Suprapubic skin (tissue), 4 donors: ENCODE results near the gene SFSWAP. TPM values are rescaled to one million over a fixed set of nuclear protein-coding genes. Genes with fewer than 3 reads are reported as not detected.

Experiments used
- DNase-seq, 2 donors: peaks; one replicate each; pipeline ENCODE4 v3.0.0-alpha.2; 2019; ENCODE audit warnings: low spot score in 2 of 2
- H3K27ac ChIP-seq: fragments of 200-600 bp; sonication (generic); one replicate; pipeline ENCODE4 v1.5.1; 2019
- H3K27me3 ChIP-seq: fragments of 200-600 bp; sonication (generic); one replicate; pipeline ENCODE4 v1.5.1; 2019
- H3K36me3 ChIP-seq: fragments of 200-600 bp; sonication (generic); one replicate; pipeline ENCODE4 v1.5.1; 2019
- H3K4me1 ChIP-seq: fragments of 200-600 bp; sonication (generic); one replicate; pipeline ENCODE4 v1.5.1; 2019
- H3K4me3 ChIP-seq: fragments of 200-600 bp; sonication (generic); one replicate; pipeline ENCODE4 v1.5.1; 2019; ENCODE audit warnings: mild to moderate bottlenecking
- H3K9me3 ChIP-seq: fragments of 200-600 bp; sonication (generic); one replicate; pipeline ENCODE4 v1.5.1; 2019
- EP300 ChIP-seq: sonication (generic); formaldehyde crosslinking; IDR thresholded peaks from one replicate; pipeline ENCODE4 v1.6.1; 2017; ENCODE audit warnings: antibody characterized with exemption
- POLR2A ChIP-seq, 2 donors: fragments of 450-650 bp; IDR thresholded peaks; one replicate each; pipeline ENCODE4 v1.6.1; 2017; ENCODE audit warnings: antibody characterized with exemption in 2 of 2, mild to moderate bottlenecking in 2 of 2, moderate library complexity in 2 of 2
- POLR2AphosphoS5 ChIP-seq, 3 donors: sonication (generic); formaldehyde crosslinking; IDR thresholded peaks; one replicate each; pipeline ENCODE4 v1.6.1; 2017; ENCODE audit warnings: antibody characterized with exemption in 3 of 3
- WGBS: methylation state at CpG from one replicate; pipeline ENCODE4 v1.1.5; 2018; 5-methylcytosine and 5-hydroxymethylcytosine counted together
- total RNA-seq, 4 donors: library from RNA; depleted of rRNA; stranded (reverse); fragments of >200 nt; gene quantifications; one replicate each; pipeline ENCODE4 v1.1.0, GENCODE V29; 2016
- TF ChIP-seq, protein P1 (sequence below), 2 donors: fragments of 200-600 bp in 1 of 2; fragments of 450-650 bp in 1 of 2; sonication (generic) in 1 of 2; IDR thresholded peaks; one replicate each; pipeline ENCODE4 v1.5.1; 2016 to 2019; ENCODE audit warnings: antibody characterized with exemption in 2 of 2, mild to moderate bottlenecking in 1 of 2, moderate library complexity in 1 of 2

SFSWAP gene
- total RNA-seq, 4 donors from 2014 or later: 41.3 to 107 (median 49.9) TPM

GRCh38 chr12:131729254-131729955 is 18.5 kb downstream of the SFSWAP start:
- no peaks in the 10 kb centered on the region for H3K9me3 ChIP-seq
- H3K27me3 ChIP-seq: no peaks in the 10 kb centered on the region
- H3K36me3 ChIP-seq: peaks cover 96% of the 10 kb centered on the region
- DNase-seq: no peak
- no peak overlapping the region for H3K27ac ChIP-seq
- H3K4me1 ChIP-seq: no peaks in the 10 kb centered on the region
- H3K4me3 ChIP-seq: no peak overlapping the region
- WGBS: 76% methylated on average over 9 of the region's 9 CpGs
- TF ChIP-seq POLR2A (IDR thresholded peaks at IDR 0.05) (no peak), POLR2AphosphoS5 (IDR thresholded peaks at IDR 0.05) (no peak), EP300 (no peak)
- TF ChIP-seq, protein P1, sequence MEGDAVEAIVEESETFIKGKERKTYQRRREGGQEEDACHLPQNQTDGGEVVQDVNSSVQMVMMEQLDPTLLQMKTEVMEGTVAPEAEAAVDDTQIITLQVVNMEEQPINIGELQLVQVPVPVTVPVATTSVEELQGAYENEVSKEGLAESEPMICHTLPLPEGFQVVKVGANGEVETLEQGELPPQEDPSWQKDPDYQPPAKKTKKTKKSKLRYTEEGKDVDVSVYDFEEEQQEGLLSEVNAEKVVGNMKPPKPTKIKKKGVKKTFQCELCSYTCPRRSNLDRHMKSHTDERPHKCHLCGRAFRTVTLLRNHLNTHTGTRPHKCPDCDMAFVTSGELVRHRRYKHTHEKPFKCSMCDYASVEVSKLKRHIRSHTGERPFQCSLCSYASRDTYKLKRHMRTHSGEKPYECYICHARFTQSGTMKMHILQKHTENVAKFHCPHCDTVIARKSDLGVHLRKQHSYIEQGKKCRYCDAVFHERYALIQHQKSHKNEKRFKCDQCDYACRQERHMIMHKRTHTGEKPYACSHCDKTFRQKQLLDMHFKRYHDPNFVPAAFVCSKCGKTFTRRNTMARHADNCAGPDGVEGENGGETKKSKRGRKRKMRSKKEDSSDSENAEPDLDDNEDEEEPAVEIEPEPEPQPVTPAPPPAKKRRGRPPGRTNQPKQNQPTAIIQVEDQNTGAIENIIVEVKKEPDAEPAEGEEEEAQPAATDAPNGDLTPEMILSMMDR (IDR thresholded peaks at IDR 0.05): no peak

DNA sequence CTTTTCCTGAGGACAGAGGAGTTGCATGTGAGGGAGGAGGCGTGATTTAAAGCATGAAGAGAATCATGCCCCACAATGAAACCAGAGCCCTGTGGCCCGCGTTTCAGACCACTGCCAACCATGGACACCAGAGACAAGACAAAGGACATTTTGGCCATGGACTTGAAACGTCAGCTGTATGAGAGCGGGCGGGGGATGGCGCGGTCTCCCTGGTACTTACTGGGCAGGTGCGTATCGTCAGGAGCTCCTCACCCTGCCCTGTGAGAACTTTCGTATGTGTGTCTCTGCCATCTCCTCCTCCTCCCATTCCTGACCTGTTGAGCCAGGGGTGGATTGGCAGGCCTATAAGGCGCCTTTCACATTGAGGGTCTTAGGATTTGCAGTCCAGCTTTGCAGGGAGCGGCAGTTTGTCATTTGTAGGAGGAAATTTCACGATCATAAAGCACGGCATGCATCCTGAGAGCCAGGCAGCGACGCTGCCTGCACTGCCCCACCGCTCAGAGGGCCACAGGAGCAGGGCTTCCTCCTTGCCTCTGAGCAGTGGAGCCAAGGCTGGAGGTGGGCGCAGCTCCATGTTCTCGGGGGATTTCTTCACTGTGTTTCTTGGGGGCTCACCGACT is 22.2 kb downstream of the SFSWAP start:
- WGBS: 95% methylated on average over 10 of the region's 21 CpGs
- peaks cover 84% of the 10 kb centered on the region for H3K36me3 ChIP-seq
- H3K27me3 ChIP-seq: no peaks in the 10 kb centered on the region
- DNase-seq: no peak
- TF ChIP-seq EP300 (no peak), POLR2A (IDR thresholded peaks at IDR 0.05) (no peak), POLR2AphosphoS5 (IDR thresholded peaks at IDR 0.05) (no peak)
- TF ChIP-seq, protein P1 (IDR thresholded peaks at IDR 0.05): no peak
- H3K27ac ChIP-seq: no peak overlapping the region
- H3K9me3 ChIP-seq: no peaks in the 10 kb centered on the region
- H3K4me1 ChIP-seq: no peaks in the 10 kb centered on the region
- H3K4me3 ChIP-seq: no peak overlapping the region

- Histone ChIP-seq H3K27ac (no peak overlapping the region), H3K9me3 (no peaks in the 10 kb centered on the region), H3K4me1 (no peaks in the 10 kb centered on the region), H3K4me3 (no peak overlapping the region), H3K27me3 (no peaks in the 10 kb centered on the region), H3K36me3 (peaks cover 77% of the 10 kb centered on the region)
- DNase-seq: no peak
- TF ChIP-seq, protein P1 (IDR thresholded peaks at IDR 0.05): no peak
- TF ChIP-seq POLR2A (IDR thresholded peaks at IDR 0.05) (no peak), POLR2AphosphoS5 (IDR thresholded peaks at IDR 0.05) (no peak), EP300 (no peak)
- 81% methylated on average over 3 of the region's 10 CpGs for WGBS
These were observed 23.0 kb downstream of the SFSWAP start for GRCh38 chr12:131733874-131734273.

DNA sequence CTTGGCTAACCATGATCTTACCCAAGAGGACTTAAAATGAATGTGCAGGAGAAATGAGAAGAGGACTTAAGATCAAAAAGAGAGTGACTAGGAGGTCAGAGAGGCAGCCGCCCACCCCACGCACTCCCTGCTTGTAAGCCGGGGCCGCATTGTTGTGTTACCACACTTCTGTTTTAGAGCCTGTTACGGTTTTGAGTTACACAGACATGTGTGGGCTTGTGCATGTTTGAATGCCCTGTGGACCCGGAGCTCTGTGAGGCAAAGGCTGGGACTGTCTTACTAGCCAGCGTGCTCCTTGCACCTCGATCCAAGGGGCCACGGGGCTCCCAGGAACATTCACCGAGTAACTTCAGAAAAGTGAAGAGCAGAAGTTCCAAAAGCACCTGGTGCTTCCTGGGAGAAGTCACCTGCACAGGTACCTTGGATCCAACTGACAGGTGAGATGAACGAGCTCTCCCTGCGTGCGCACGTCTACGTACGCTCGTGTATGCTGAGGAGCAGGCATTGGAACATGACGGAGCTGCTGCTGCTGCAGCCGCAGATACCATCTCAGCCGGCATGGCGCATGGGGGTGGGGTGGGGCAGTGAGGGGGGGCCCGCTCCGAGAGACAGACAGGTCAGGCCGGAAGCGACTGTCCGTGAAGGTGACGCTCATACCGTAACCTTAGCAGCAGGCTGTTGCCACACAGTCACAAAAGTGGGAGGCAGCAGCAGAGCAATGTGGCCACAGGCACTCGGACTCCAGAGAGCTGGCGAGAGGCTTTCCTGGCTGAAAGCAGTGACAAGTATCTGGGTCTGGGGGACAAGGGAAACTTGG is 23.7 kb downstream of the SFSWAP start:
- WGBS: 88% methylated on average over 23 of the region's 30 CpGs
- H3K4me1 ChIP-seq: no peaks in the 10 kb centered on the region
- H3K27me3 ChIP-seq: no peaks in the 10 kb centered on the region
- H3K27ac ChIP-seq: no peak overlapping the region
- TF ChIP-seq, protein P1 (IDR thresholded peaks at IDR 0.05): no peak
- TF ChIP-seq POLR2AphosphoS5 (IDR thresholded peaks at IDR 0.05) (no peak), POLR2A (IDR thresholded peaks at IDR 0.05) (no peak), EP300 (no peak)
- peaks cover 74% of the 10 kb centered on the region for H3K36me3 ChIP-seq
- no peaks in the 10 kb centered on the region for H3K9me3 ChIP-seq
- no peak overlapping the region for H3K4me3 ChIP-seq
- no peak for DNase-seq

- no peak for DNase-seq
- no peak overlapping the region for H3K4me3 ChIP-seq
- no peak overlapping the region for H3K27ac ChIP-seq
- peaks cover 74% of the 10 kb centered on the region for H3K36me3 ChIP-seq
- no peaks in the 10 kb centered on the region for H3K4me1 ChIP-seq
- 90% methylated on average over 10 of the region's 10 CpGs for WGBS
- H3K27me3 ChIP-seq: no peaks in the 10 kb centered on the region
- TF ChIP-seq POLR2A (IDR thresholded peaks at IDR 0.05) (no peak), EP300 (no peak), POLR2AphosphoS5 (IDR thresholded peaks at IDR 0.05) (no peak)
- TF ChIP-seq, protein P1 (IDR thresholded peaks at IDR 0.05): no peak
- no peaks in the 10 kb centered on the region for H3K9me3 ChIP-seq
These were observed 24.2 kb downstream of the SFSWAP start for GRCh38 chr12:131735153-131735456.
